Thyroid gland (tissue), 4 donors: ENCODE results near the gene EPN1.

Experiments used
- CTCF ChIP-seq, 6 experiments: fragments of 200-600 bp in 3 of 6; fragments of 450-650 bp in 3 of 6; sonication (generic) in 3 of 6; IDR thresholded peaks; one replicate each; pipeline ENCODE4 v1.5.1; 2016 to 2019; ENCODE audit warnings: antibody characterized with exemption in 6 of 6, mild to moderate bottlenecking in 2 of 6, inconsistent platforms in 1 of 6, moderate library complexity in 1 of 6
- POLR2A ChIP-seq, 2 donors: fragments of 450-650 bp; IDR thresholded peaks; one replicate each; pipeline ENCODE4 v1.6.1; 2017; ENCODE audit warnings: antibody characterized with exemption in 2 of 2, mild to moderate bottlenecking in 2 of 2, moderate library complexity in 1 of 2

GRCh38 chr19:55703790-55704215 is 28.8 kb downstream of the EPN1 start:
- TF ChIP-seq CTCF (IDR thresholded peaks at IDR 0.05): peak; percentile 39 to 81 (median 51)
- no peak for TF ChIP-seq POLR2A (IDR thresholded peaks at IDR 0.05)
